Forelimb muscle (tissue), 1 donor: Measurements from ENCODE around the gene FZR1. TPM values are rescaled to one million over a fixed set of nuclear protein-coding genes. Genes with fewer than 3 reads are reported as not detected.
"Not testable (repeated sequence)": the region's sequence is repeated elsewhere in the genome, so short reads cannot be mapped to it uniquely, and the experiment has no call there.

Experiments
- DNase-seq: peaks from one replicate; pipeline ENCODE4 v3.0.0-alpha.2; 2013; ENCODE audit warnings: low read depth
- polyA plus RNA-seq: library from polyadenylated mRNA; unstranded; fragments of 120-200 nt; gene quantifications from one replicate; pipeline ENCODE4 v1.2.1, GENCODE V29; 2013; ENCODE audit not compliant: insufficient read length

FZR1 gene
- polyA plus RNA-seq, 1 donor = 26.9 TPM

DNA sequence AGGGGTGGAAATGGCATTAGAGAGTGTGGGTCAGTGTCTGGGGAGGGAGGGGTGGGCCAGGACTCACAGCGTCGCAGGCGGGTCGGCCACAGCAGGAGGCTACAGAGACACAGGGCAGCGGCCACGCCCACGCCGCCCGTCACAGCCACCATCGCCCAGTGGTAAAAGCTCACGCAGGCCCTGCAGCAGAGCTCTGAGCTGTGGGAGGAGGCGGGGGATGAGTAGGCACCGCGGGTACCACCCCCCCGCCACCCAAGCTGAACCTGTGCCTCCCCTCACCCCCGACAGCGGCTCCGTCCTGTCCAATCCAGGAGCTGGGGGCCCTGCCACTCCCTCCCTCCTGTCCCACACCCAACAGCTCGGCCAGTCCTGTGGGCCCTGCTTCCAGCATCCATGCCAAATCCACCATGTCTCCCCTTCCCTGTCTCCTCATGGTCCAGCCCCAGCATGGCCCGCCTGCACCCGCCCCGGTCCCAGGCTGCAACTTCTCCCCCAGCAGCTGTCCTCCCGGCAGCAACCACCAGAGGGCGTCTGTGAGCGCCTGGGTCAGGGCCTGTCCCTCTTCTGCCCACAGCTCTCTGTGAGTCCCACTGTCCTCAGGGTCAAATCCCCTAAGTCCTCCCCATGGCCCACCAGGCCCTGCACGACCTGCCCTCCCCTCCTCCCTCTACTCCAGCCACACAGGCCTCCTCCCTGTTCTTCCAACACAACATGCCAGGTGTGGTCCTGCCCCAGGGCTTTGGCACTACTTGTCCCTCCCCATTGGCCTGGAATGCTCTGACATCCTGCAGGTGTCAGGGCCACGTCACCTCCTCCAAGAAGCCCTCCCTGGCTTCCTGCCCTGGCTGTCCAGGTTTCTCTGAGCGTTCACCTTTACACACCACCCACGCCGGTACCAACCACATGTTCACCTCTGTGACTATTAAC, 38.9 kb downstream of the FZR1 start:
- DNase-seq = no peak

DNA sequence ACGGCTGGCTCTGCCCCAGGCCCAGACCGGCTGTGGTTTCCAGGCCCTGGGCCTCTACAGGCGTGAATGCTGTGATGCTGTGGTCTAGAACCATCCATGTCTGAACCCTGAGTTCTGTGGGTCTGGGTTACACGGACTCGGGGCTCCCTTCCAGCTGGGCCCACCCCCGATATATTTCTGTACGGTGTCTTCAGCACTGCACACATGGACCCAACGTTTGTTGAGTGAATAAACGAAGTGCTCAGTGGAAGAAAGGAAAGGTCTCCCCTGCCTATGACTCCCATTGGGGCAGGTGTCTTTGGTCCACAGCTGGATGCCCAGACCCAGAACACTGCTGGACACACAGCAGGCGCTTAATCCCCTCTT, 39.5 kb downstream of the FZR1 start:
- no peak for DNase-seq

DNA sequence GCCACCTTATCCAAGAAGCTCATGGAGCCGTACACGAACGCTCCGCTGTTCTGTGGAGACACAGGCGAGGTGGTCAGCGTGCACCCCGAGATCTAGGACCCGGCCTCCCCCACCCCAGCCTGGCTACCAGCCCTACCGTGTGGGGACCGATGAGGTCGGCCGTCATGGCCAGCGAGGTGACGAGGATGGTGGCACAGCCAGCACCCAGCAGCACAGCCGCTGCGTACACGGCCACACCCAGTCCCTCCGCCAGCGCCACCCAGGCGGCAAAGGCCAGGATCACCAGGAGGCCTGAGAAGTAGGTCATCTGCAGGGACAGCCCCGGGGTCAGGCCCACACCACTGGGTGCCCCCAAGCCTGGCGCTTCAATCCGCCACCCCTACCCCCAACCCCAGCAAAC, 40.0 kb downstream of the FZR1 start:
- no peak for DNase-seq

DNA sequence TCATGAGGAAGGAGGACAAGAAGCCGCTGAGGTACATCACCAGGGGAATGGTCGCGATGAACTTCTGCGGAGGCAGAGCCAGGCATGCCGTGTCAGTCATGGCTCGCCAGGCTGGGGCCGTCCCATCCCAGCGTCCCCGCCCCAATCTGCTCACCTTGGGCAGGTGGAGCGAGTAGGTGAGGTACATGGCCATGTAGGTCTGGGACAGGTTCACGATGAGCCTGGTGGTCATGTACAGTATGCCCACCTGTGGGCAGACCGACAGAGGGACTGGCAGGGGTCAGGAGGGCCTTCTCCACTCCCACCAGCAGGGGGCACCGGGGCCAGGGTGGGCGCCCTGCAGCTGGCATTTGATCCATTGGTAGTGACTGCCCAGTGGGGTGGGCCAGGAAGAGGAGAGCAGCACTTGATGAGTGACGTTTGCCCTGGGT, 41.2 kb downstream of the FZR1 start:
- no peak for DNase-seq

DNA sequence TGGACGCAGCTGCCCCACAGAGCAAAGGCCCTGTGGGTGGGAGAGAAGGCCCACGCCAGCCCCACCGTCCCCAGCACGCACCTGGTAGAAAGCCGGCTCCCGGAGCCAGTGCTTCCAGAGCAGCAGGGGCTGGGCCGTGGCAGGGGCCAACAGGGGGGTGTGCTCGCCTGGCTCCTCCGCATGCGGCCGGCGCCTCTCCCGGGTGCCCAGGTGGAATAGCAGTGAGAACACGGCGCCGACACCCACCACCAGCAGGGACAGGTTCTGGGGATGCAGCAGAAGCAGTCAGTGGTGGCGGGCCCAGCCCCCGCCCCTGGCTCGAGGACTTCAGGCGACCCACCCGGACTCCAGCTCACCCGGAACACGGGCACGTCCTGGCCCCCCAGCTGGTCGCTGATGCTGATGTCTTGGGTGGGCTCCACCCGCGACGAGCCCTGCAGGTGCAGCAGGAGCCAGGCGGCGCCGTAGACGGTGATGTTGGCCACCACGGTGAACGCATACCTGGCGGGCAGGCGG, 41.7 kb downstream of the FZR1 start:
- DNase-seq = no peak

DNA sequence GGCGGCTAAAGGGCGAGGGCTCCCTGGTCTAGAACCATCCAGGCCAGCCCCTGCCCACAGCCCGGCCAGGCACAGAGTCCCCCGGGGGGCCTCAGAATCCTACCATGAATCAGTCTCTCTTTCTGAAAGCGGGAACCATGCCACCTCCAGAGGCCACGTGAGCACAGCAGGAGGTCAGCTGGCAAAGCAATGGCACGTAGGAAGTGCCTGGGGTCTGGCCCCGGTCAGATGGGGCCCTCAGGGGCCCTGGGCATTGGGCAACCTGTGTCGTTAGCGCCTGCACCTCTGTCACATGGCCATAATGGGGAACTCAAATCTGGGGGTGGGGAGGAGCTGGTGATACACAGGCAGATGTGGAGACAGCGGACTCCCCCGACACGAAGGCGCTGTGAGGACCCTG, 42.5 kb downstream of the FZR1 start:
- no peak for DNase-seq

DNA sequence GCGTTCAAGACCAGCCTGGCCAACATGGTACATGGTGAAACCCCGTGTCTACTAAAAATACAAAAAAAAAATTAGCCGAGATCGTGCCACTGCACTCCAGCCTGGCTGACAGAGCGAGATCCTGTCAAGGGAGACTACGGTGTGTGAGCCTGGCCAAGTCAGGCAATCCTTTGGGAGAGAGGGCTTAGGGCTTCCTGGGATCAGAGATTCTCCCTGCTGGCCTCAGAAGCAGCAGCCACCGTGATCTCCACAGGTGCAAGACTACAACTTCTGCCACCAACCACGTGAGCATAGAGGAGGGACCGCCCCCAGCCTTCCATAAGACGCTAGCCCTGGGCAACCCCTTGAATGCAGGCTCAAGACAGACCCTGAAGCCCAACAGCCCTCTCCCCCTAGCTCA, 43.7 kb downstream of the FZR1 start:
- no peak for DNase-seq

DNA sequence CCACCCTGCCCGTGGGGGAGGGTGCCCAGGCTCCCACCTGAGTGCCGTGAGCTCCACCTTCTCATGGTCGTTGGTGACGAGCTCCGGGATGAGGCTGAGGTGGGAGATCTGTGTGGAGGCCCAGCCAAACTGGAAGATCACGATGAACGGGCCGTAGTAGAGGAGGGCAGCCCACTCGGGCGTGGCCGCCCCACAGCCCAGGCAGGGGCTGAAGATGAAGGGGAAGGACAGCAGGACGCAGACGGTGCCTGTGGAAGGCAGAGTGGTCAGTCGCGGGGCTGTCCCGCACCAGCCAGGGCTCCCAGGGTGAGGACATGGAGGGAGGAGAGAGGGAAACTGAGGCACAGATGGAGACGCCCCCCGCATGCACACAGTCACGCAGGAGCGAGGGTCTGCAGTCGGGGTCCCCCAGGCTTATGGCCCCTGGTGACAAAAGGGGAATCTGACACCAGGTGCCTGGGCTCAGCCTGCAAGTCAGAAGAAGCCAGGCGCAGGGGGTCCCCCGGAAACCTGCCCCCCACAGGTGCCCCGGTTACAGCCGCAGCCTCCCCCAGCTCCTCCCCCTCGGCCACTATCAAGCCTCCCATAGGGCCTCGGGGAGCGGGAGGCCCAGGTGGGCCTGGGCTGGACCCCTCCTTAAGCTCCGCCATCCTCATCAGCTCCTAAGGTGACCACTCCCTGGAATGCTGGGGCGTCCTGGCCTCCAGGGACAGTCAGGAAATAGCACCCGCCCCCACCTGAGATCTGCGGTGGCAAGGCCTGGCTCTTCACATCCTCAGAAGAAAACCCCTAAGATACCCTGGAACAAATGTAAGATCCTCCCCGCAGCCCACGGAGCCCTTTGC, 45.1 kb downstream of the FZR1 start:
- DNase-seq = no peak

DNA sequence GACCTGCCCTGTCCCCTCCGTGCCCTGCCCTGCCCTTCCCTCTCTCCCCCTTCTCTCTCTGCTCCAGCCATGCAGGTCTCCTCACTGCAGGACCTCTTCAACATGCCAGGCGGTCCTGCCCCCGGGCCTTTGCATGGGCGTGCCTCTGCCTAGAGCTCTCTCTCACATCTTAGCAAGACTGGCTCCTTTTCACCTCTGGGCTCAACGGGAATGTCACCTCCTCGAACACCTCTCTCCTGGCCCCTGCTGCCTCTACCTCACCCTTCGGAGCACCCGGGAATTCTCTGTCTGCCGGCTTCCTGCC, 45.6 kb downstream of the FZR1 start:
- no peak for DNase-seq

DNA sequence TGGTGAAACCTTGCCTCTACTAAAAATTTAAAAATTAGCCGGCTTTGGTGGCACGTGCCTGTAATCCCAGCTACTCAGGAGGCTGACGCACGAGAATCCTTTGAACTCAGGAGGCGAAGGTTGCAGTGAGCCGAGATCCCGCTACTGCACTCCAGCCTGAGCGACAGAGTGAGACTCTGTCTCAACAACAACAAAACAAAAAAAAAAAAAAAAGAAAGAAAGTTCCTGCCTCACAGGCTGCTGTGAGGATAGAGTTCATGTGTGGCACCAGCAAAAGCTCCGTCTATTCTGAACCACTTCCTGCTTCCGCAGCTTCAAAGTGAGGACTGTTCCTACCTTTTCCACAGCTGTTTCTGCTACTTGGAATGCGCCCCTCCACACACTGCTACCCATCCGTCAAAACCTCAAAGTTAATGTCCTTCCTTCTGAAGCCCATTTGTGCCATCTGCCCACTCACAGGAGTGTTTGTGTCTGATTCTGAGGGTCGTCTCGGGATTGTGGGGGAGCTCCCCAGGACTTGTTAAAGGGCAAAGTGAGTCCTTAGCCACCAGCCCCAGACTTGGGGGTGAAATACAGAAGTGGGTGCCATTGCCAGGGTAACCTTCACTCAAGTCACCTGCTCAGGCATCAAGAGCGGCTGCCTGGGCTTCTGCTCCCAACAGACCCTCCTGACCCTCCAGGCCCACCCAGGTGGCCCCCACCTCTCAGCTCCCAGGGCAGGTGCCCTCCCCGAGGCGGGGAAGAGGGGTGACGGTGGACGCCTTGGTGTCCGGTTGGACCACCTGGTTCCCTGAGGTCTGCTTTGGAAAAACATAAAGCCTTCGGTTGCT, 48.4 kb downstream of the FZR1 start:
- DNase-seq = no peak

DNA sequence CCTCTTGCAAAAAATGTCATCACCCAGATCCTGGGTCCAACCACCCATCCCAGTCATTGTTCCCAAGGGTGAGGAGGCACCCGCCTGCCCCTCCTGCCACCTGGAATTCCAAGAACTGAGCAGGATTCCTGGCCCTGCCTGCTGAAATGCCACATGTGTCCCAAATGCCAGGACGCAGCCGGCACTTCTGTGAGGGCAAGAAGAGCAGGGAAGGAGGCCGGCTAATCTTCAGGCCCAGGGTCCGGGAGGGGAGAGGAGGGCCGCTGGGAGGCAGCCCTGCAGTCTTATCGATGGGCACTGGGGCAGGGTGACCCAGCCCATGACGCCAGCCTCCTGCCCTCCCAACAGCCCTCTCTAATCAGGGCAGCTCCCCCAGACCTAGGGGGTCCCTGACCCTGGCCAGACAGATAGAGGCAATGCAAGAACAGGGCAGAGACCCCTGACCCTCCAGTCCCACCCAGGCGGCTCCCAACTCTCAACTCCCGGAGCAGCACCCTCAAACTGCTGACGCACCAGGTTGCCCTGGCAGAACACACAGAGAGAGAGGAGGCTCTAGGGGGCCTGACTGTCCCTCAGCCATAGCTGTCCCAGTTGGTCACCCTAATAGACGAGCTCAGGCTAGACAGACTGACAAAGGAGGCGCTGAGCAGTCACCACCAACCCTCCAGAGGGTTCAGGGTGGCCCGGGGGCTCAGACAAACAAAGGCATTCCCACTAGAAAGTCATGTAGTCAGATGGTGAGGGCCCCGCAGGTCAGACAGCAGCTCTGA, 49.7 kb downstream of the FZR1 start:
- no peak for DNase-seq

DNA sequence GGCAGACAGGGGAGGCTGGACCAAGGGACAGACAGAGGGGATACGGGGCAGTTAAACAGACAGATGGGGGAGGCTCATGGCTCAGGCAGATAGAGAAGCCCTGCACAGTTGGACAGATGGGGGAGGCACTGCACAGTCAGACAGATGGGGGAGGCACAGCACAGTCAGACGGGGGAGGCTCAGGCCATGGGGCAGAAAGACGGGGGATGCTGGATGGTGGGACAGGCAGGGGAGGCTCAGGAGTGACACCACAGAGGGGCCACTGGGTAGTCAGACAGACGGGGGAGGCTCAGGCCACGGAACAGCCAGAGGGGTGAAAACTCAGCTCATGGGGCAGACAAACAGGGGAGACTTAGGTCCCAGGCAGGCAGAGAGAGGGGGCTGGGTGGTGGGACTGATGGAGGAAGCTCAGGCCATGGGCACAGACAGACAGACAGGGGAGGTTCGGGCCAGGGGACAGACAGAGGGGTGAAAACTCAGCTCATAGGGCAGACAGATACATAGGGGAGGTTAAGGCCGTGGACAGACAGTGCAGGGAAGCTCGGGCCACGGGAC, 50.4 kb downstream of the FZR1 start:
- no peak for DNase-seq

DNA sequence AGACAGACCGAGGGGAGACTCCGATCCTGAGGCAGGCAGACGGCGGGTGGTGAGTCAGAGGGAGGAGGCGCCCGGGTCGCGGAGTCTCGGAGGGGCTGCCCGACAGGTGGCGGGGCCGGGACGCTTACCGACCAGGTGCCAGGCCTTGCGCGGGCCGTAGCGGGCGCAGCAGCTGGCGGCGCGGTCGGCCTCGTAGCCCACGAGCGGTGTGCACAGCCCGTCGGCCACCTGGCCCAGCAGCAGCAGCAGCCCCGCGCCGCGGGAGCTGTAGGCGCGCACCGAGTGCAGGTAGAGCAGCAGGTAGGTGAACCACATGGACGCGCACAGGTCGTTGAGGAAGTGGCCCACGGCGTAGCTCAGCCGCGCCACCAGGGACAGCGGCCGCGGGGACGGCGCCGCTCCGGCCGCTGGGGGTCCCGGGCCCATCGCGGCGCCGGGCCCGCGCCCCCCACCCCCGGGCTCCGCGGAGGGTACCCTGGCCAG, 50.9 kb downstream of the FZR1 start:
- no peak for DNase-seq

DNA sequence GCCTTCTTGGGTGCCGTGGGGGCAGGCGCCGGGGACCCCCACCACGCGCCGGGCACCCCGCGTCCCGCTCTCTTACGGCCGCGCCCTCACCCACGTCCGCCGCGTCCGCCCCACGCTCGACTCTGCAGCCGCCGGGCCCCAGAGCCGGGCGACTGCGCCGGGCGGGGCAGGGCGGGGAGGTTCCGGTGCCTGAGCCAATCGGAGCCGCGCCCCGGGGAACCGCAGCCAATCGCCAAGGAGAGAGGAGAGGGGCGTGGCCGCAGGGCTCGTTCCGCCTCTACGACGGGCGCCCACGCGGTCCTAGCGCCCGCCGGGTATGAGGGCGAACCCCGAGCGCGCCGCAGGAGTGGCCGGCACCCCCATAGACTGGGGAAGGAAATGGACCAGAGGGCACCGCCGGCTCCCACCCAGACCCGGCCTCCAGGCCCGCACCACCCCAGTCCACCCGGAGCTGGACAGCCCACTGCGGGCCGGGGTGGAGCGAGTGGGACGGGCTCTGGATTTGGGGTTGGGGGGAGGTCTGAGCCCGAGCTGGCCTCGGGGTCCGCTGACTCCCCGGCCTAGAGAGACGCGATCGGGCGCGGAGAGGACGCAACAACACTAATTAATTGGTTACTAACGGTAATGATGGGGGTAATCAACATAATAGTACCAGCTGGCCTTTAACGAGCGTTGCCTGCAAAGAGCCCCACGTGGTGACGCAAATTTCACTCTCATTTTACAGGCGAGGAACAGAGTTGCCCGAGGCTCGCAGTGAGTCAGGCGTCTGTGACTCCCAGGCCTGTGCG, 51.5 kb downstream of the FZR1 start, which contains the start of gene MFSD12:
Gene MFSD12, minus strand, starts transcription at position 126 of the 788 bp plus-strand sequence. CDS start 183 bp downstream, outside the sequence.
- peak; percentile 80 for DNase-seq

DNA sequence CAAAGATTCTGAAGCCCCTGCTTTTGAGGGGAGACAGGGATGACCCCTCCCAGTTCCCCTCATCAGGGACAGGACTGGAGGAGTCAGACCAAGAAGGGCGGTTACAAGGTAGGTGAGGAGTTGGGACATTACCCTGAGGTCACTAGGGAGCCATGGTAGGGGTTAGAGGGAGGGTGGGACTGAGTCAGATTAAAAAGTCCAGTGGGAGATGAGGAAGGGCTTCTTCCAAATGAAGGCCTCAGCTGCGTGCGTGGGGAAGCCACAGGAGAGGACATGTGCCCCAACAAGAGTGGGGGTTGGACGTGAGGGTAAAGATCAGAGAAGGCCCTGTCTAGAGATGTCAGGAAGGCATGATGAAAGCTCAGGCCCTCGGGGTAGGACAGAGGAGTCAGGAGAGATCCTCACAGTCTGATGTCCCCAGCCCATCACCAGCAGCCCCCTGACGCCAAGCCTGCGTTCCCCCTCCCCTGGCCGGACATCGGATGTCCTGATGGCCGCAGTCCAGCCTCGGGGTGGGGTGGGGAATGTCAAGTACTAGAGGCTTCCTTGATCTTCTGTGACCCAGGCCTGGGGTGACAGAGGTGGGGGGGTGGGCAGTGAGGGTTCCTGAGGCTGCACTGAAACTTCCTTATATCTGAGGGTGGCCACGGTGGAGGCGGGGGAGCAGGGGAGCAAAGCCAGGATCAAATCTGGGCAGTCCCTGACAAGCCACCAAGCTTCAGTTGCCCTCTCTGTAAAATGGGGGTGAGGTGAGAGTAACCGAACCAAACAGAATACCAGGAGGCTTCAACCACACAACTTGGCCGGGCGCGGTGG, 57.8 kb downstream of the FZR1 start:
- DNase-seq = no peak

DNA sequence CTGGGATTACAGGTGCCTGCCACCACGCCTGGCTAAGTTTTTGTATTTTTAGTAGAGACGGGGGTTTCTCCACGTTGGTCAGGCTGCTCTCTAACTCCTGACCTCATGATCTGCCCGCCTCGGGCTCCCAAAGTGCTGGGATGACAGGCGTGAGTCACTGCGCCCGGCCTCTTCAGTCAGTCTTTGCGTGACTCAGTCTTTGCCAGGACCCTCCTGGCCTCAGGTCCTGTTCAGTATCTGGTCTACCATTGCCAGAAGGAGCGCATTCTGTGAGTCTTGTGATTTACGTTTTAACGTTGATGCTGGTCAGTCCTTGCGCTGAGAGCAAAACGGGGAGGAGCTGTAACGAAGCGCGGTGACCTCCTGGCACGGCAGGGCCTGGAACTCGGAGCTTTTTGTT, 59.0 kb downstream of the FZR1 start:
- no peak for DNase-seq

DNA sequence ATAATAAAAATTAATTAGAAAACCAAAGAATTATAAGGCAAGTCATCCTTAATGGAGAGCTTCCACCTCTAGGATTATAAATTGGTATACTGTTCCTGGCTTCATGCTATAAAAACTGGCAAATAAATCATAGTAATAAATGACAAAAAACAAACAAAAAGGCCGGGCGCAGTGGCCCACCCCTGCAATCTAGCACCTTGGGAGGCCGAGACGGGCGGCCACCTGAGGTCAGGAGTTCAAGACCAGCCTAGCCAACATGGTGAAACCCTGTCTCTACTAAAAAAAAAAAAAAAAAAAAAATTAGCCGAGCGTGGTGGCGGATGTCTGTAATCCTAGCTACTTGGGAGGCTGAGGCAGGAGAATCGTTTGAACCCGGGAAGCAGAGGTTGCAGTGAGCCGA, 63.9 kb downstream of the FZR1 start:
- DNase-seq = not testable (repeated sequence)

DNA sequence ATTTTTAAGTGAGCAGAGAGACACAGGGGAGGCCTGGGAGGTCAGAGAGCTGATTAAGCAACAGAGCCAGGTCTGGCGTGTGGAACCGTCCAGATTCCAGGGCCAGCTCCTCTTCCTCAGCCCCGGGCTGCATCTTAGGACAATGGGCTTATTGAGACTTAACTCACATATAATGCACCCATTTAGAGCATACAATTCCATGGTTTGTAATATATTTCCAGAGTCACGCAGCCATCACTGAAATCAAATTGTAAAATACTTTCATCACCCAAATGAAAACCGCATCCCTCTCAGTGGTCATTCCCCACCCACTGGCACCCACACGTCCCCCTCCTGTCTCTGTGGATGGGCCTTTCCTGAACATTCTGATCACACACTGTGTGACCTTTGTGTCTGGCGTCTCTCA, 64.5 kb downstream of the FZR1 start:
- DNase-seq = no peak
